Mesenchymal stem cell (in vitro differentiated cells and primary cell): ENCODE data around the gene ALDH8A1.

Source experiments
- DNase-seq: peaks from one replicate; pipeline ENCODE4 v3.0.0-alpha.2; 2013
- H2AFZ ChIP-seq: one replicate; pipeline ENCODE4 v1.6.1; 2013; ENCODE audit warnings: low read depth, mild to moderate bottlenecking, control low read depth, inconsistent platforms, low read length, moderate library complexity
- H2AK5ac ChIP-seq: 2 replicates; pipeline ENCODE4 v1.6.1; 2013; ENCODE audit warnings: low read length, moderate library complexity, mild to moderate bottlenecking, inconsistent platforms; ENCODE audit not compliant: severe bottlenecking
- H2BK120ac ChIP-seq: one replicate; pipeline ENCODE4 v1.6.1; 2013; ENCODE audit warnings: low read depth, mild to moderate bottlenecking, inconsistent platforms, low read length, moderate library complexity
- H2BK12ac ChIP-seq, 2 experiments: one replicate each; pipeline ENCODE4 v1.6.1; 2013; ENCODE audit warnings: inconsistent platforms in 2 of 2, low read length in 2 of 2, mild to moderate bottlenecking in 2 of 2, moderate library complexity in 2 of 2, control low read depth in 1 of 2
- H2BK15ac ChIP-seq: one replicate; pipeline ENCODE4 v1.6.1; 2013; ENCODE audit warnings: mild to moderate bottlenecking, low read depth, inconsistent platforms; ENCODE audit not compliant: poor library complexity, severe bottlenecking
- H2BK5ac ChIP-seq: 2 replicates; pipeline ENCODE4 v1.6.1; 2013; ENCODE audit warnings: low read depth, mild to moderate bottlenecking, low read length, control low read depth, inconsistent platforms; ENCODE audit not compliant: poor library complexity, severe bottlenecking
- H3K14ac ChIP-seq, 2 experiments: one replicate each; pipeline ENCODE4 v1.6.1; 2013; ENCODE audit warnings: inconsistent platforms in 2 of 2, low read length in 2 of 2, control low read depth in 1 of 2, mild to moderate bottlenecking in 1 of 2, moderate library complexity in 1 of 2
- H3K18ac ChIP-seq, 2 experiments: one replicate each; pipeline ENCODE4 v1.6.1; 2013; ENCODE audit warnings: inconsistent platforms in 2 of 2, low read length in 2 of 2, control low read depth in 1 of 2, low read depth in 1 of 2, mild to moderate bottlenecking in 1 of 2
- H3K23ac ChIP-seq, 2 experiments: one replicate each; pipeline ENCODE4 v1.6.1; 2013; ENCODE audit warnings: inconsistent platforms in 2 of 2, low read length in 2 of 2, mild to moderate bottlenecking in 2 of 2, moderate library complexity in 2 of 2, control low read depth in 1 of 2
- H3K27ac ChIP-seq: 2 replicates; pipeline ENCODE4 v1.5.1; 2013; ENCODE audit warnings: mild to moderate bottlenecking, moderate library complexity, low read length, control low read depth, inconsistent platforms; ENCODE audit not compliant: poor library complexity, severe bottlenecking
- H3K27me3 ChIP-seq, 2 experiments: 2 replicates each; pipeline versions ENCODE4 v1.6.1 to v1.7.0; 2013; ENCODE audit warnings: low read length in 2 of 2, mild to moderate bottlenecking in 2 of 2, moderate library complexity in 2 of 2, control low read depth in 1 of 2, inconsistent platforms in 1 of 2; ENCODE audit not compliant: control insufficient read depth in 1 of 2, insufficient read depth in 1 of 2
- H3K36me3 ChIP-seq, 2 experiments: 2 replicates each; pipeline versions ENCODE4 v1.6.1 to v1.7.0; 2013; ENCODE audit warnings: low read length in 2 of 2, control low read depth in 1 of 2, inconsistent platforms in 1 of 2, low read depth in 1 of 2, mild to moderate bottlenecking in 1 of 2; ENCODE audit not compliant: insufficient read depth in 2 of 2, control insufficient read depth in 1 of 2
- H3K4ac ChIP-seq, 2 experiments: one replicate each; pipeline ENCODE4 v1.6.1; 2013; ENCODE audit warnings: inconsistent platforms in 2 of 2, low read length in 2 of 2, mild to moderate bottlenecking in 2 of 2, moderate library complexity in 2 of 2, control low read depth in 1 of 2, low read depth in 1 of 2
- H3K4me1 ChIP-seq: 2 replicates; pipeline ENCODE4 v1.6.1; 2013; ENCODE audit warnings: low read depth, low read length, control low read depth; ENCODE audit not compliant: control insufficient read depth, insufficient read depth
- H3K4me2 ChIP-seq: 2 replicates; pipeline ENCODE4 v1.6.1; 2013; ENCODE audit warnings: low read length, mild to moderate bottlenecking, inconsistent platforms; ENCODE audit not compliant: poor library complexity, severe bottlenecking
- H3K4me3 ChIP-seq, 2 experiments: 2 replicates each; pipeline versions ENCODE4 v1.5.1 to v1.7.0; 2013; ENCODE audit warnings: low read length in 2 of 2, mild to moderate bottlenecking in 2 of 2, control low read depth in 1 of 2, low read depth in 1 of 2; ENCODE audit not compliant: insufficient read depth in 1 of 2
- H3K79me1 ChIP-seq: replicated peaks from 2 replicates; pipeline ENCODE4 v1.6.1; 2013; ENCODE audit warnings: mild to moderate bottlenecking, control low read depth, low read length, inconsistent platforms; ENCODE audit not compliant: poor library complexity, severe bottlenecking
- H3K9ac ChIP-seq: 2 replicates; pipeline ENCODE4 v1.7.0; 2013; ENCODE audit warnings: mild to moderate bottlenecking, low read length, moderate library complexity
- H3K9me3 ChIP-seq: 2 replicates; pipeline ENCODE4 v1.7.0; 2013; ENCODE audit warnings: mild to moderate bottlenecking, low read length; ENCODE audit not compliant: control insufficient read depth
- H4K8ac ChIP-seq: one replicate; pipeline ENCODE4 v1.6.1; 2013; ENCODE audit warnings: inconsistent platforms, mild to moderate bottlenecking, low read length, moderate library complexity
- H4K91ac ChIP-seq: one replicate; pipeline ENCODE4 v1.6.1; 2013; ENCODE audit warnings: mild to moderate bottlenecking, low read length, inconsistent platforms
- whole genome bisulfite sequencing: methylation state at CpG from one replicate; pipeline ENCODE4 v1.1.7; 2013; ENCODE audit warnings: mixed read lengths; 5-methylcytosine and 5-hydroxymethylcytosine counted together

The ALDH8A1 gene

DNA sequence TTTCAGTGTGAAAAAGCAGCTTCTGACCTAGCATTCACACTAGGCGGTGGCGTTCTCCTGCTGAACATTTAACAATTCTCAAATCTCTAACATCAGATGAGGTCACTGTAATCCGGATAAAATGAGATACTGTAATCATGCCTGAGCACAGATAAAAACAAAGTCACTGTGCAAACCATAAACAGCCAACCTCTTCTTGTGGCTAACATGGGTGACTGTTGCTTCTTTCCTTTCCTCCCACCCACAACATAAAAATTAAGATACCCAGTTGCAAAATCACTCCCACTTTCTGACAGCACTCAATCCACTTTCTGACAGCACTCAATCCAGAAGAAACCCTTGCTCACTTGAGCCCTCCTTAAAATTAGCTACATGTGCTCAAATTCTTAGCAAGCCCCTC, 11.5 kb upstream of the ALDH8A1 start:
- no peak overlapping the region for H2BK5ac ChIP-seq
- H3K79me1 ChIP-seq: no peaks in the 10 kb centered on the region
- no peak overlapping the region for H3K18ac ChIP-seq
- no peak overlapping the region for H3K27ac ChIP-seq
- H3K36me3 ChIP-seq: peaks cover 8 to 75% of the 10 kb centered on the region in 2 experiments
- H3K23ac ChIP-seq: no peak overlapping the region
- H3K4me2 ChIP-seq: no peak overlapping the region
- peaks cover 29% of the 10 kb centered on the region for H3K9me3 ChIP-seq
- DNase-seq: no peak
- no peak overlapping the region for H2BK15ac ChIP-seq
- H3K27me3 ChIP-seq: no peaks in the 10 kb centered on the region
- 98% methylated on average over 3 of the region's 3 CpGs for WGBS
- no peak overlapping the region for H3K4me3 ChIP-seq
- H3K4ac ChIP-seq: no peak overlapping the region
- no peak overlapping the region for H3K9ac ChIP-seq
- H2BK120ac ChIP-seq: no peak overlapping the region
- no peak overlapping the region for H2AK5ac ChIP-seq
- H2AFZ ChIP-seq: no peak overlapping the region
- H4K8ac ChIP-seq: no peak overlapping the region
- no peak overlapping the region for H2BK12ac ChIP-seq
- no peak overlapping the region for H3K14ac ChIP-seq
- no peak overlapping the region for H4K91ac ChIP-seq
- H3K4me1 ChIP-seq: no peaks in the 10 kb centered on the region

DNA sequence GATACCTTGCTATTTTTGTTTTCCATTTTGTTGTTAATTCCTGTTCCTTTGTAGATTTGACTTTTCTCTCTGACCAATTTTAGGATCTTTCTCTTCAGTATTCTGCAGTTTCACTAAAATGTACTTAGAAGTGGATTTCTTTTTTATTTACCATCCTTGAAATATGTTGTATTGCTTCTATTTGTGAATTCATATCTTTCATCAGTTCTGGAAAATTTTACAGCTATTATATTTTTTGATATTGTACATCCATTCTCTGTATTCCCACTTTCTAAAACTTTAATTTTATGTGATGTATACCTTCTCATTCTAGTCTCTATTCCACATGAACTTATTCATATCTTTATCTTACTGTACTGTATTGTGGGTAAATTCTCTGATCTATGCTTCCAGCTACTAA, 9.7 kb upstream of the ALDH8A1 start:
- no peak overlapping the region for H2BK120ac ChIP-seq
- H4K8ac ChIP-seq: no peak overlapping the region
- no peak overlapping the region for H3K4me3 ChIP-seq
- H3K27ac ChIP-seq: no peak overlapping the region
- H2BK15ac ChIP-seq: no peak overlapping the region
- no peak overlapping the region for H3K4me2 ChIP-seq
- H3K9me3 ChIP-seq: peaks cover 29% of the 10 kb centered on the region
- no peak overlapping the region for H3K9ac ChIP-seq
- H3K4ac ChIP-seq: no peak overlapping the region
- H3K14ac ChIP-seq: no peak overlapping the region
- H4K91ac ChIP-seq: no peak overlapping the region
- H2BK5ac ChIP-seq: no peak overlapping the region
- H3K36me3 ChIP-seq: peaks cover 8 to 57% of the 10 kb centered on the region in 2 experiments
- H3K79me1 ChIP-seq: no peaks in the 10 kb centered on the region
- H3K27me3 ChIP-seq: no peaks in the 10 kb centered on the region
- no peak overlapping the region for H2AFZ ChIP-seq
- no peak for DNase-seq
- no peak overlapping the region for H3K18ac ChIP-seq
- H3K23ac ChIP-seq: no peak overlapping the region
- no peak overlapping the region for H2BK12ac ChIP-seq
- H2AK5ac ChIP-seq: no peak overlapping the region
- H3K4me1 ChIP-seq: no peaks in the 10 kb centered on the region

DNA sequence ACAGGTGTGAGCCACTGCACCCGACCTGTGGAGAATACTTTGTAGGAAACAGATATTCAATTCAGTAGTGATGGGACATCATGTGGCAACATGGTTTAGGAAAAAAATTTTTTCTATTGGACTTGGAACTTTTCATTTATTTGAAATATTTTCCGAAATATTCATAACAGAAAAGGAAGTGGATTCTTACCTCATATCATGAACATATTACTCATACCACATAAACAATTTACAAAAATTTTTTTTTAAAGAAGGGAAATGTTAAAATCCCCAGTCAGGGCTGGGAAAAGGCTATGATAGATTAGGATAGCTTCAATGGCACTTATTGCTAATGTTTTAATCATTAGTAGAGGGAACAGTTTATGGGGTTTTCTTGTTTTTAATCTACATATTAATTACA, 6.8 kb upstream of the ALDH8A1 start:
- Histone ChIP-seq H3K4me3 (no peak overlapping the region), H4K8ac (no peak overlapping the region), H3K9ac (no peak overlapping the region), H2BK15ac (no peak overlapping the region), H3K27ac (no peak overlapping the region), H3K36me3 (peaks cover 3 to 29% of the 10 kb centered on the region in 2 experiments), H2BK120ac (no peak overlapping the region), H3K79me1 (no peaks in the 10 kb centered on the region), H3K4me1 (peaks cover 2% of the 10 kb centered on the region), H3K9me3 (peaks cover 29% of the 10 kb centered on the region), H3K14ac (no peak overlapping the region), H2BK5ac (no peak overlapping the region), H3K4me2 (no peak overlapping the region), H3K27me3 (no peaks in the 10 kb centered on the region), H2BK12ac (no peak overlapping the region), H3K23ac (no peak overlapping the region), H4K91ac (no peak overlapping the region), H3K4ac (no peak overlapping the region), H3K18ac (no peak overlapping the region), H2AFZ (no peak overlapping the region), H2AK5ac (no peak overlapping the region)
- no peak for DNase-seq
- whole genome bisulfite sequencing: 90% methylated on average over 1 of the region's 2 CpGs

- Histone ChIP-seq H2BK12ac (no peak overlapping the region), H3K4me2 (no peak overlapping the region), H2BK120ac (no peak overlapping the region), H3K9me3 (peaks cover 23% of the 10 kb centered on the region), H2AK5ac (no peak overlapping the region), H4K8ac (no peak overlapping the region), H3K23ac (no peak overlapping the region), H2BK15ac (no peak overlapping the region), H3K18ac (no peak overlapping the region), H3K27me3 (no peaks in the 10 kb centered on the region), H3K4me3 (no peak overlapping the region), H2BK5ac (no peak overlapping the region), H3K36me3 (peaks cover 3 to 23% of the 10 kb centered on the region in 2 experiments), H3K4ac (no peak overlapping the region), H3K14ac (no peak overlapping the region), H3K27ac (no peak overlapping the region), H3K9ac (no peak overlapping the region), H3K79me1 (no peaks in the 10 kb centered on the region), H2AFZ (no peak overlapping the region), H4K91ac (no peak overlapping the region), H3K4me1 (peaks cover 2% of the 10 kb centered on the region)
- 100% methylated on average over 5 of the region's 5 CpGs for WGBS
- DNase-seq: no peak
Measured at GRCh38 chr6:134956032-134956431, 6.1 kb upstream of the ALDH8A1 start.
